Esophagus squamous epithelium (tissue), 4 donors: ENCODE results near the gene SSH3.

ENCODE experiments used
- CTCF ChIP-seq, 6 experiments: fragments of 450-650 bp in 4 of 6; fragments of 200-600 bp in 2 of 6; sonication (generic) in 2 of 6; IDR thresholded peaks; one replicate each; pipeline ENCODE4 v1.5.1; 2016 to 2019; ENCODE audit warnings: antibody characterized with exemption in 6 of 6, mild to moderate bottlenecking in 4 of 6, moderate library complexity in 4 of 6
- POLR2A ChIP-seq, 4 donors: fragments of 450-650 bp; IDR thresholded peaks; one replicate each; pipeline ENCODE4 v1.6.1; 2017; ENCODE audit warnings: antibody characterized with exemption in 4 of 4, mild to moderate bottlenecking in 4 of 4, moderate library complexity in 3 of 4

GRCh38 chr11:67278135-67278938 is 25.0 kb upstream of the SSH3 start:
- TF ChIP-seq POLR2A (IDR thresholded peaks at IDR 0.05), result no peak
- TF ChIP-seq CTCF (IDR thresholded peaks at IDR 0.05), result no peak
